B cell (primary cell): ENCODE results near the gene EFR3B. TPM values are rescaled to one million over a fixed set of nuclear protein-coding genes. Genes with fewer than 3 reads are reported as not detected.

Source experiments
- ATAC-seq: fragments of 200-7000 bp; cut with Tn5 transposase; one replicate; pipeline ENCODE4 v1.10.0; 2021; ENCODE audit warnings: low read depth, mild to moderate bottlenecking, moderate number of reproducible peaks, moderate library complexity
- CTCF ChIA-PET: fragments of 350-600 bp; sonication (Branson Sonifier 250); formaldehyde crosslinking; loops from one replicate; lab custom pipeline; 2021; ENCODE audit warnings: antibody characterized with exemption, inconsistent platforms; lab: Charles Lee
- POLR2A ChIA-PET: fragments of 350-600 bp; sonication (Branson Sonifier 250); formaldehyde crosslinking; loops from one replicate; lab custom pipeline; 2021; ENCODE audit warnings: antibody characterized with exemption; lab: Charles Lee
- DNase-seq: peaks from one replicate; pipeline ENCODE4 v3.0.0; 2013
- H2AFZ ChIP-seq: 2 replicates; pipeline ENCODE4 v1.6.1; 2012; ENCODE audit warnings: mild to moderate bottlenecking, low read depth, low read length; ENCODE audit not compliant: insufficient read depth, poor library complexity, severe bottlenecking
- H3K27ac ChIP-seq, 2 donors: 1 replicate in 1 of 2; 2 replicates in 1 of 2; pipeline ENCODE4 v1.5.1; 2012 to 2013; ENCODE audit warnings: low read length in 2 of 2, mild to moderate bottlenecking in 2 of 2, moderate library complexity in 1 of 2
- H3K27me3 ChIP-seq, 4 experiments: fragments of 200-600 bp in 1 of 4; sonication (generic) in 1 of 4; replicated peaks in 1 of 4; 1 replicate in 2 of 4; 2 replicates in 2 of 4; pipeline versions ENCODE4 v1.6.1 to v1.7.0; 2013 to 2016; ENCODE audit warnings: low read length in 3 of 4, mild to moderate bottlenecking in 2 of 4, mixed read lengths in 1 of 4, moderate library complexity in 1 of 4; ENCODE audit not compliant: insufficient read depth in 4 of 4, control insufficient read depth in 3 of 4; ENCODE audit errors: control extremely low read depth in 1 of 4
- H3K36me3 ChIP-seq, 2 experiments: replicated peaks in 1 of 2; 1 replicate in 1 of 2; 2 replicates in 1 of 2; pipeline versions ENCODE4 v1.6.1 to v1.7.1; 2013; ENCODE audit warnings: low read length in 1 of 2; ENCODE audit not compliant: insufficient read depth in 2 of 2, control insufficient read depth in 1 of 2; ENCODE audit errors: control extremely low read depth in 1 of 2, extremely low read depth in 1 of 2
- H3K4me1 ChIP-seq, 2 donors: fragments of 200-600 bp in 1 of 2; sonication (generic) in 1 of 2; 1 replicate in 1 of 2; 2 replicates in 1 of 2; pipeline versions ENCODE4 v1.5.1 to v1.6.1; 2013 to 2017; ENCODE audit warnings: low read length in 2 of 2; ENCODE audit not compliant: control insufficient read depth in 2 of 2, insufficient read depth in 2 of 2
- H3K4me2 ChIP-seq: replicated peaks from 2 replicates; pipeline ENCODE3; 2012; ENCODE audit warnings: mild to moderate bottlenecking, low read depth, low read length; ENCODE audit not compliant: poor library complexity, severe bottlenecking
- H3K4me3 ChIP-seq, 5 experiments: fragments of 200-600 bp in 1 of 5; sonication (generic) in 1 of 5; 1 replicate in 3 of 5; 2 replicates in 2 of 5; pipeline versions ENCODE4 v1.5.1 to v1.7.0; 2011 to 2016; ENCODE audit warnings: low read length in 4 of 5, mild to moderate bottlenecking in 4 of 5, low read depth in 2 of 5, control low read depth in 1 of 5, moderate library complexity in 1 of 5; ENCODE audit not compliant: insufficient read depth in 1 of 5; ENCODE audit errors: control extremely low read depth in 1 of 5, extremely low read depth in 1 of 5
- H3K79me2 ChIP-seq: fragments of 200-600 bp; sonication (generic); one replicate; pipeline ENCODE4 v1.6.0; 2016; ENCODE audit warnings: low read length; ENCODE audit not compliant: control insufficient read depth, insufficient read depth
- H3K9ac ChIP-seq: fragments of 200-600 bp; sonication (generic); 2 replicates; pipeline ENCODE4 v1.6.1; 2017; ENCODE audit warnings: mild to moderate bottlenecking, low read length, moderate library complexity
- H3K9me3 ChIP-seq, 3 donors: one replicate each; pipeline versions ENCODE4 v1.6.1 to v1.7.1; 2013; ENCODE audit warnings: low read length in 2 of 3; ENCODE audit not compliant: control insufficient read depth in 2 of 3, insufficient read depth in 1 of 3; ENCODE audit errors: control extremely low read depth in 1 of 3
- H4K20me1 ChIP-seq: 2 replicates; pipeline ENCODE4 v1.6.0; 2012; ENCODE audit warnings: mild to moderate bottlenecking, low read length; ENCODE audit not compliant: insufficient read depth, control insufficient read depth, poor library complexity, severe bottlenecking
- H3K27ac Mint-ChIP-seq: one replicate; pipeline ENCODE4 v1.8.0; 2021; ENCODE audit warnings: mixed read lengths
- H3K27me3 Mint-ChIP-seq: one replicate; pipeline ENCODE4 v1.8.0; 2021; ENCODE audit warnings: mixed read lengths
- H3K4me1 Mint-ChIP-seq: one replicate; pipeline ENCODE4 v1.8.0; 2021; ENCODE audit warnings: mixed read lengths
- H3K4me3 Mint-ChIP-seq: one replicate; pipeline ENCODE4 v1.8.0; 2021; ENCODE audit warnings: mixed read lengths
- H3K9me3 Mint-ChIP-seq: one replicate; pipeline ENCODE4 v1.8.0; 2022; ENCODE audit warnings: mixed read lengths; ENCODE audit not compliant: insufficient read depth
- EZH2 ChIP-seq: IDR thresholded peaks from 2 replicates; pipeline ENCODE4 v1.6.1; 2012; ENCODE audit warnings: borderline replicate concordance, low read depth, mild to moderate bottlenecking, moderate library complexity, low read length; ENCODE audit not compliant: insufficient read depth, poor library complexity, severe bottlenecking
- WGBS: methylation state at CpG from one replicate; pipeline ENCODE4 v1.1.5; 2013; ENCODE audit warnings: missing lambda C conversion rate; ENCODE audit not compliant: insufficient coverage; 5-methylcytosine and 5-hydroxymethylcytosine counted together
- intact Hi-C: fragments of 100-400 bp; cut with micrococcal nuclease; formaldehyde crosslinking; loops from one replicate; pipeline ENCODE4 v1.10.0; 2022
- polyA plus RNA-seq: library from polyadenylated mRNA; depleted of rRNA; stranded (reverse); fragments of >200 nt; gene quantifications from 2 replicates; pipeline ENCODE4 v1.2.3, GENCODE V29; 2012
- total RNA-seq, 2 donors: library from RNA; stranded (reverse); fragments of 120-200 nt in 1 of 2; gene quantifications; 1 replicate in 1 of 2; 2 replicates in 1 of 2; pipeline versions ENCODE4 v1.2.3 to v1.2.4, GENCODE V29; 2013 to 2022
- TF ChIP-seq, protein P1 (sequence below): fragments of 200-600 bp; IDR thresholded peaks from one replicate; pipeline ENCODE4 v1.8.0; 2022; ENCODE audit warnings: antibody characterized with exemption, mild to moderate bottlenecking

EFR3B gene
- total and polyA plus RNA-seq, 2 donors (not counting 1 experiment from before 2014, with no cell fraction given) = 0.15 TPM; not detected in 1

DNA sequence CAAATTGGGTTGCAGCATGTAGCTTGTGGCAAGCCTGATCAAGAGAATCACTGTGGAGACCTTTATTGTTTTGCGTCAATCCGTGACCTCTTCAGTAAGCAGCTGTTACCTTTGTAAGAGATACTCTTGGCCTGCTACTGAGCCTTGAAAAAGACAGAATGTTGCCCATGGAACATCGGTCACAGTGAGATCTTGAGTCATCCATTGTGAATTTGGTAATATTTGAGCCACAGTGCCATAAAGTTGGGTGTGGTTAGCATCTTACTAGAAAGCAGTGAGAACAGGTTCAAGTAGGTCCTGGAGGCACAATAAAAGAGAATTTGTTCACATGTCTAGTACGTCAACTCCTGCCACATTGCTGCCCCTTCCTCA lies 12.7 kb upstream of the EFR3B start:
- H3K36me3 ChIP-seq = no peaks in the 10 kb centered on the region
- H3K9me3 ChIP-seq = no peaks in the 10 kb centered on the region
- H3K79me2 ChIP-seq = no peaks in the 10 kb centered on the region
- Mint-ChIP-seq H3K4me3 (no peak overlapping the region), H3K9me3 (no peaks in the 10 kb centered on the region), H3K27ac (no peak overlapping the region), H3K27me3 (peaks cover 12% of the 10 kb centered on the region), H3K4me1 (peaks cover 6% of the 10 kb centered on the region)
- H4K20me1 ChIP-seq = no peaks in the 10 kb centered on the region
- H3K27me3 ChIP-seq = no peaks in the 10 kb centered on the region
- ATAC-seq = no peak
- peaks cover 0 to 3% of the 10 kb centered on the region in 2 donors for H3K4me1 ChIP-seq
- no peak overlapping the region for H3K9ac ChIP-seq
- no peak overlapping the region for H3K4me3 ChIP-seq
- intact Hi-C loops = no loop called here
- H3K27ac ChIP-seq = no peak overlapping the region
- no peak for DNase-seq
- TF ChIP-seq, protein P1, sequence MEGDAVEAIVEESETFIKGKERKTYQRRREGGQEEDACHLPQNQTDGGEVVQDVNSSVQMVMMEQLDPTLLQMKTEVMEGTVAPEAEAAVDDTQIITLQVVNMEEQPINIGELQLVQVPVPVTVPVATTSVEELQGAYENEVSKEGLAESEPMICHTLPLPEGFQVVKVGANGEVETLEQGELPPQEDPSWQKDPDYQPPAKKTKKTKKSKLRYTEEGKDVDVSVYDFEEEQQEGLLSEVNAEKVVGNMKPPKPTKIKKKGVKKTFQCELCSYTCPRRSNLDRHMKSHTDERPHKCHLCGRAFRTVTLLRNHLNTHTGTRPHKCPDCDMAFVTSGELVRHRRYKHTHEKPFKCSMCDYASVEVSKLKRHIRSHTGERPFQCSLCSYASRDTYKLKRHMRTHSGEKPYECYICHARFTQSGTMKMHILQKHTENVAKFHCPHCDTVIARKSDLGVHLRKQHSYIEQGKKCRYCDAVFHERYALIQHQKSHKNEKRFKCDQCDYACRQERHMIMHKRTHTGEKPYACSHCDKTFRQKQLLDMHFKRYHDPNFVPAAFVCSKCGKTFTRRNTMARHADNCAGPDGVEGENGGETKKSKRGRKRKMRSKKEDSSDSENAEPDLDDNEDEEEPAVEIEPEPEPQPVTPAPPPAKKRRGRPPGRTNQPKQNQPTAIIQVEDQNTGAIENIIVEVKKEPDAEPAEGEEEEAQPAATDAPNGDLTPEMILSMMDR = no peak
- TF ChIP-seq EZH2 = no peak
- no peak overlapping the region for H2AFZ ChIP-seq
- POLR2A ChIA-PET = no interaction called here
- 95% methylated on average over 3 of the region's 4 CpGs for WGBS
- no peak overlapping the region for H3K4me2 ChIP-seq
- CTCF ChIA-PET = no interaction called here

DNA sequence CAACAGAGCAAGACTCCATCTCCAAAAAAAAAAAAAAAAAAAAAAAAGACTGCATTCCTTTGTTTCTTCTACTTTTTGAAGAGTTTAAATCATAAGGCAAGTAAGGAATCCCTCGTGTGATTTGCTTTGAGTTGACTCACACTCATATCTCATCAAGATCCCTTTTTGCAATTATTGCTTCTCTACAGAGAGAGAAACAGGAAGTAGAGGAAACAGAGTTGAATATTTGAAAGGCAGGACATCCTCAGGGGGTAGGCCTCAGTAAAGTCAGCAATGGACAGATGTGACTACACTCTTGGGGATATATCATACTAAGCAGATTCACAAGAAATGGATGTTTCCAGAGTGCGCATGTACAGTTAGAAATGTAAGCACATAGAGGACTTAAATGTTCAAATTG lies 11.2 kb upstream of the EFR3B start:
- no peaks in the 10 kb centered on the region for H3K27me3 ChIP-seq
- H3K9me3 ChIP-seq = no peaks in the 10 kb centered on the region
- H3K9me3 Mint-ChIP-seq = no peaks in the 10 kb centered on the region
- DNase-seq (no peak), ATAC-seq (no peak)
- peak overlapping the region; percentile 41 for H2AFZ ChIP-seq
- TF ChIP-seq EZH2 = no peak
- TF ChIP-seq, protein P1 = no peak
- ChIA-PET POLR2A (no interaction called here), CTCF (no interaction called here)
- intact Hi-C loops = no loop called here
- H3K4me3 ChIP-seq = no peak overlapping the region
- peaks cover 0 to 3% of the 10 kb centered on the region in 2 donors for H3K4me1 ChIP-seq
- no peak overlapping the region for H3K4me3 Mint-ChIP-seq
- 100% methylated on average over 1 of the region's 2 CpGs for WGBS
- no peaks in the 10 kb centered on the region for H3K79me2 ChIP-seq
- no peak overlapping the region for H3K9ac ChIP-seq
- H3K36me3 ChIP-seq = no peaks in the 10 kb centered on the region
- H3K4me1 Mint-ChIP-seq = peaks cover 6% of the 10 kb centered on the region
- H3K27ac ChIP-seq = no peak overlapping the region
- H3K27me3 Mint-ChIP-seq = peaks cover 5% of the 10 kb centered on the region
- no peaks in the 10 kb centered on the region for H4K20me1 ChIP-seq
- H3K4me2 ChIP-seq = no peak overlapping the region
- H3K27ac Mint-ChIP-seq = no peak overlapping the region
